Hematopoietic multipotent progenitor cell (in vitro differentiated cells): ENCODE measurements around the gene ZNF888. TPM values are rescaled to one million over a fixed set of nuclear protein-coding genes. Genes with fewer than 3 reads are reported as not detected.
"Not testable (repeated sequence)": the region's sequence is repeated elsewhere in the genome, so short reads cannot be mapped to it uniquely, and the experiment has no call there.

Source experiments
- DNase-seq, 3 donors: peaks; one replicate each; pipeline ENCODE4 v3.0.0-alpha.2; 2011 to 2015; ENCODE audit warnings: low read depth in 2 of 3, low spot score in 2 of 3
- total RNA-seq: library from RNA; depleted of rRNA; stranded (reverse); fragments of >200 nt; gene quantifications from one replicate; pipeline ENCODE4 v1.2.3, GENCODE V29; 2012

Gene ZNF888
- total RNA-seq, 1 donor, result 7.0 TPM

DNA sequence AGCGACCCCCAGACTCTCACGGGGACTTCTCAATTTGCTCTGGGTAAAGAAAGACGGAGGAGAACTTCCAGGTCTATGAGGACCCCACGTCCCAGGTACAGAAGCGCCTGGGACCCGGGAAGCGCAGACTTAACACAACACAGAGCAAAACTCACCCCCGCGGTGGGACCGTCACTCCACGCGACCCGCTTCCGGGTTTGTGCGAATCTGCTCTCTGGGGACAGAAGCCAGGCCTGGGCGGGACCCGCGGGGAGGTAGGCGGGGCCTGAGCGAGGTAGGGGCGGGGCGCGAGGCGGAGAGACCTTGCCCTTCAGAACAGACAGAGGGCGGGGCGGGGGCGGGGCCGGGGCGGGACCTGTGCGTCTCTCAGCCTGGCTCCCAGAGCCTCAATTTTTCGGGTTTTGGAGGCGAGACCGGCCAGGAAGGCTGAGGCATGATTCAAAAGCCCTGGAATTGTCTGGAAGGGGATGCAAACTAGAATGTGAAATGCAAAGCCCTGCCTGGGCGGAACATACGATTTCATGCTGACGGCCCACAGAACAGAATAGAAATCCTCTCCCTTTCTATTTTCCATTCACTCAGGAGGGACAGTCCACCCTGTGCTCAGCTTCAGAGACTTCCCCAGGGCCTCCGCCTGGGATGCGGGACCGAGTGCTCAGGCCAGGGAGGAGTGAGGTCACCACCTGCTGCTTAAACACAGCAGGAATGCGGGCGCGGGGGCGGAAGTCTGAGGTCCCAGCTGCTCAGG is 19.3 kb upstream of the ZNF888 start:
- DNase-seq, result peak; percentile 64 to 96 (median 89)

DNA sequence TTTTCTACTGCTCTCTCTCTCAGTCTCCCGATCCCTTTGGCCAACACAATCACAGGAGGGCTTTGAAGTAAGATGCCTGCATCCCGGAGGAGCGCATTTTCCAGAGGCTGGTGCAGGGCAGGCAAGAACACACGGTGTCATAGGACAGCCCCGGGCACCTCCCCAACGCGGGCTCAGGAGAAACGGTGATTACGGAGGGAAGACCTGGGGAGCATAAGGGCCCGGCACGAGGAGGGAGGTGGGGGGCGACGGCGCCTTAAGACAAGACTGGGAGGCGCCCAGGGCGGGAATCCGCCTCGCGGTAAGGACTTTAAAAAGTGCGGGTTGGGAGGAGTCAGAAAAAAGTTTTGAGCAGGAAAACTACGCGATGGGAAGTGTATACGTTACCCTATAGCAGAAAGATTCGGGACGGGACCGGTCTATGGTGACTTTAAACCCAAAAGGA is 18.7 kb upstream of the ZNF888 start:
- DNase-seq, result peak in 1 of 3 donors; percentile 20

DNA sequence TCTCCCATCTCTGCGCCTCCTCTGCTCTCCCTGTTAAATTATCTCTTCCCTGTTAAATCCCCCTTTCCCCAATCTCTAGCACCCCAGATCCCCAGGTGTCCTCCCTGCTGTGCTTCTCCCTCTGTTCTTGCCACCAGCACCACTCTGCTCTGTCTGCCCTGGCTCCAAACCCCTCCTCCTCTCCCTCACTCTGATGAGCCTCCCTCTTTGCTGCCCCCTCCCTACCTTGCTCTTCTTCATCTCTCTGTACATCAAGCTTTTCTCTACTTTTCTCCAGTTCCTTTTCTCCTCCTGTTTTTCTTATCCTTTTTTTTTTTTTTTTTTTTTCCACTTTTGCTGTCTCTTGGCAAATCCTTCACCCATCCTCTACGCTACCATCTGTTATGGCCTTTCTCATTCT is 18.3 kb upstream of the ZNF888 start:
- not testable (repeated sequence) for DNase-seq

DNA sequence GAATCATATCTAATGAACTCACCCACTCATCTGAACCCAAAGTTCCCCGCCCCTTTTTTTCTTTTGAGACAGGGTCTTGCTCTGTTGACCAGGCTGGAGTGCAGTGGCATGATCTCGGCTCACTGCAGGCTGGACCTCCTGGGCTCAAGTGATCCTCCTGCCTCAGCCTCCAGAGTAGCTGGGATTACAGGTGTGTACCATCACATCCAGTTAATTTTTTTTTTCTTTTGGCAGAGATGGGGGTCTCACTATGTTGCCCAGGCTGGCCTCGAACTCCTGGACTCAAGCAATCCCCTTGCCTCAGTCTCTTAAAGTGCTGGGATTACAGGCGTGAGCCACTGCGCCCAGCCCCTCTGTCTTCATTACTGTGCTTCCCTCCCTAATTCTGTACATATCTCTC is 17.7 kb upstream of the ZNF888 start:
- DNase-seq, result not testable (repeated sequence)

DNA sequence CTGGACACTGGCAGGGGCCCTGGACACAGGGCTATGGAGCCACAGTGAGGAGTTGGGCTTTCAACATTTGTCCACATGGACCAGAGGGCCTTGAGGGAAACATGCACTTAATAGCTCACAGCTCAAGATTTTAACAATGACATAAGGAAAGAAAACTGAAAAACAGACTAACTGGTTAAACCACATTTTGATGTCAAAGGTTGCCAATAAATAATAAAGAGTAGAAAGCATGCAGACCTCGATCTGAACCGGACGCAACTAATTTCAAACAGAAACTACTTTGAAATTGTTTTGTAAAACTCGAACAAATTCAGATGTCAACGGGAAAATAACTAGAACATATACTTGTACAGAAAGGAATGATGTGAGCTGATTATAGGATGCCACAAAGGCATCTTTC is 15.5 kb upstream of the ZNF888 start:
- DNase-seq, result peak in 1 of 3 donors; percentile 59

DNA sequence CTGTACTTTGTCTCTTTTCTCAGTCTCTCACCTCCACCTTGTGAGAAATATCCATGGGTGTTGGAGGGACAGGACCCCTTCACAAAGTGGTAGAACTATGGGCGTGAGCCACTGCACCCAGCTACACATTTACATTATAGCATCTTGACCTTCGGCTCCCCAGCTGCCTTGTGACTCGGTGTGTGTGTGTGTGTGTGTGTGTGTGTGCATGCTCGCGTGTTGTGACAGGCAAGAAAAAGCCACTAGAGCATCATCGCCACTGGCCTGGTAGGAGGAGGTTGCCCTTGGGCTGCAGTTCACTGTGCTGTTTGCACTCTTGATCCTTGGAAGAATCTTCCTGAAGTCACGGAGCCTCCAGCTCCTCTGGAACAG is 13.7 kb upstream of the ZNF888 start:
- DNase-seq, result no peak

DNA sequence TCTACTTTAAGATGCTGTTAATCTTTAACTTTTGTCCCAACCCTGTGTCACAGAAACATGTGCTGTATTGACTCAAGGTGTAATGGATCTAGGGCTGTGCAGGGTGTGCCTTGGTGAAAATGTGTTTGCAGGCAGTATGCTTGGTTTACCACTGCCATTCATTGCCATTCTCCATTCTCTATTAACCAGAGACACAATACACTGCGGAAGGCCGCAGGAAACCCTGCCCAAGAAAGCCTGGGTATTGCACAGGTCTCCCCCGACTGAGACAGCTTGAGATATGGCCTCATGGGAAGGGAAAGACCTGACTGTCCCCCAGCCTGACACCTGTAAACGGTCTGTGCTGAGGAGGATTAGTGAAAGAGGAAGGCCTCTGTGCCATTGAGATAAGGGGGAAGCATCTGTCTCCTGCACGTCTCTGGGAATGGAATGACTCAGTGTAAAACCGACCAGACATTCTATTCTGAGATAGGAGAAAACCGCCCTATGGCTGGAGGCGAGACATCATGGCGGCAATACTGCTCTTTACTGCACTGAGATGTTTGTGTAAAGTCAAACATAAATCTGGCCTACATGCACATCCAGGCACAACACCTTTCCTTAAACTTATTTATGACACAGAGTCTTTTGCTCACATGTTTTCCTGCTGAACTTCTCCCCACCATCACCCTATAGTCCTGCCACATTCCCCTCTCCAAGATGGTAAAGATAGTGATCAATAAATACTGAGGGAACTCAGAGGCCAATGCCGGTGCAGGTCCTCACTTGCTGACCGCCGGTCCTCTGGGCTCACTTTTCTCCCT is 13.1 kb upstream of the ZNF888 start:
- peak in 2 of 3 donors; percentile 94 to 97 for DNase-seq

DNA sequence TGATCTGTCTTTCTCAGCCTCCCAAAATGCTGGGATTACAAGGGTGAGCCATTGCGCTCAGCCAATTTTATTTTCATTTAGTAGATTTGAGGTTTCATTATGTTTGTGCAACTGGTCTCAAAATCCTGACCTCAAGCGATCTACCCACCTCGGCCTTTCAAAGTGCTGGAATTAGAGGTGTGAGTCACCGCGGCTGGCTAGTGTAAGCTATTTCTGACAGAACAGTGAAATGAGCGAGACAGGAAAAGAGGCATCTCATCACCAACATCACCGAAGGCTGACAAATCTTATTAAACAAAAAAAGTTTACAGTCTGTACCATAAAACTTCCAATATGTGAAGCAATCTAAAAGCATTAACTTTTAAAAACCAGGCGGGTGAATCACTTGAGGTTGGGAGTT is 12.2 kb upstream of the ZNF888 start:
- peak in 1 of 3 donors; percentile 40 for DNase-seq

DNA sequence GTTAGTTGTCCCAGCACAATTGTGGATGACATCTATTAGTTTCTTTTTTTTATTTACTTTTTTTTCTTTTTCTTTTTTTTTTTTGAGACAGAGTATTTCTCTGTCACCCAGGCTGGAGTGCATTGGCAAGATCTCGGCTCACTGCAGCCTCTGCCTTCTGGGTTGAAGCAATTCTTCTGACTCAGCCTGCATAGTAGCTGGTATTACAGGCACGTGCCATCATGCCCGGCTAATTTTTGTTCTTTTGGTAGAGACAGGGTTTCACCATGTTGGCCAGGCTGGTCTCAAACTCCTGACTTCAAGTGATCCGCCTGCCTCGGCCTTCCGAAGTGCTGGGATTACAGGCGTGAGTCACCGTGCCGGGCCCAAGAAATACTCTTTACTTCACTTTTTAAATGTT is 1.4 kb upstream of the ZNF888 start:
- not testable (repeated sequence) for DNase-seq

DNA sequence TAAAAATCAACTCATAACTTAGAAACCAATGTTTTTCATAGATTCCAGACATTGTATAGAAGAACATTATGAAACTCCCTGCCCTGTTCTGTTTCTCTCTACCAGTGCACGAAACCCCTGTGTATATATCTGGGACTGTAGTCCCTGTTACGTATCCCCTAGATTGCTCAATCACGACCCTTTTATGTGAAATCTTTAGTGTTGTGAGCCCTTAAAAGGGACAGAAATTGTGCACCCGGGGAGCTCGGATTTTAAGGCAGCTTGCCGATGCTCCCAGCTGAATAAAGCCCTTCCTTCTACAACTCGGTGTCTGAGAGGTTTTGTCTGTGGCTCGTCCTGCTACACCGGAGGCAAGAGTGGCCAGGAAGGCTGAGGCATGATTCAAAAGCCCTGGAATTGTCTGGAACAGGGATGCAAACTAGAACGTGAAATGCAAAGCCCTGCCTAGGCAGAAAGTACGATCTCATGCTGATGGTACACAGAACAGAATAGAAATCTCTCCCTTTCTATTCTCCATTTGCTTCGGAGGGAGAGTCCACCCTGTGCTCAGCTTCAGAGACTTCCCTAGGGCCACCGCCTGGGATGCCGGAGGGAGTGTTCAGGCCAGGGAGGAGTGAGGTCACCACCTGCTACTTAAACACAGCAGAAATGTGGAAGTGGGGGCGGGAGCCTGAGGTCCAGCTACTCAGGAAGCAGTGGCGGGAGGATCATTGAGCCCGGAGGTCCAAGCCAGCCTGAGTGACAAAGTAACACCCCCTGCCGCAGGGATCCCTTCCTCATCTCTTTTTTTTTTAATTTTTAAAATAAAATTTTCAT is 758 bp upstream of the ZNF888 start:
- DNase-seq, result no peak

DNA sequence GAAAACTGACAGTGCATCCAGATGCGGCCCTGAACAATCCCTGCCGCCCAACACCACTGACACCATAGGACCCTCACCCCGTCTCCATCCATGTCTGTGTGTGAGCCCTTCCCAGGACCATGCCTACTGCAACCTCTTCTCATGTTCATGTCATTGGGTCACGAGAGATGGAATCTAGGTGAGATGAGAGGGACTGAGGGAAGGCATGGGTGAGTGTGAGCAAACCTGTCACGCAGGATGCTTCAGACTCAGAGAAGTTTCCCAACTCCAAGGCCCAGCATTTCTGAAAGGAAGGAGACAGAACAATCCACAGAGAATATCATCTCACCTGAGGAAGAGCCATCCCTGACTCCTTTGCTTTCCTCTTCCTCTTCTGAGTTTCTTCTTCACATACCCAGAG is 5.7 kb downstream of the ZNF888 start:
- DNase-seq, result no peak

DNA sequence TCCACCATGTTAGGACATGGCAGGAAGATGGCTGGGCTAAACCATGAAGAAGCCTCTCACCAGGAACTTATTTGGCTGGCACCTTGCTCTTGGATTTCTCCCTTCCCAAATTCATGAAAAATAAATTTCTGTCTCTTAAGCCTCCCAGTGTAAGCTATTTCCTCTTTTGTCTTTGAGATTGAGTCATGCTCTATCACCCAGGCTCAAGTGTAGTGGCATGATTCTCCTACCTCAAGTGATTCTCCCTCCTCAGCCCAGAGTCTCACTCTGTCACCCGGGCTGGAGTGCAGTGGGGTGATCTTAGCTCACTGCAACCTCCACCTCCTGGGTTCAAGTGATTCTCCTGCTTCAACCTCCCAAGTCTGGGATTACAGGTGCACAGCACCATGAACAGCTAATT is 12.6 kb downstream of the ZNF888 start:
- DNase-seq, result no peak

DNA sequence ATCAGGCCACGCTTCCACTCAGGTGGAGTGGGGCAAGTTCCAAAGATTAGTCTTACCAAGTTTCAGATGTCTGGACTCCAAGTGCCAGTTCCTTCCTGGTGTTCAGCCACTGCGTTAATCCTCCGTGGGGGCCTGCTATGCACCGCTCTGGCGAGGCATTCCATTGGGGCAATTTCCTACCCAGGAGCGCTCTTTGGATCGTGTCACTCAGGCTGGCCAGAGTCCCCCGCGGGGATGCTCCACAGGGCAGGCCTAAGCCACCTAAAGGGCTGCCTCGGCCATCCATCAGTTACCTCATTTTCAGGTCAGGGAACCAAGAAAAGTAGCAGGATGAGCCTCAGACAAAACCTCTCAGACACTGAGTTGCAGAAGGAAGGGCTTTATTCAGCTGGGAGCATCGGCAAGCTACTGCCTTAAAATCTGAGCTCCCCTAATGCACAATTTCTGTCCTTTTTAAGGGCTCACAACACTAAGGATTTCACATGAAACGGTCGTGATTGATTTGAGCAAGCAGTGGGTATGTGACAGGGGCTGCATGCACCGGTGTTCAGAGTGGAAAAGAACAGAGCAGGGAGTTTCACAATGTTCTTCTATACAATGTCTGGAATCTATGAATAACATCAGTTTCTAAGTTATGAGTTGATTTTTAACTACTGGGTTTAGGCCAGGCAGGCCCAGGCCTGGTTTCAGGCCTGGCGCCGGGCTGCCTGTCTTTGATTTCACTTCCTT is 19.0 kb downstream of the ZNF888 start:
- not testable (repeated sequence) for DNase-seq

DNA sequence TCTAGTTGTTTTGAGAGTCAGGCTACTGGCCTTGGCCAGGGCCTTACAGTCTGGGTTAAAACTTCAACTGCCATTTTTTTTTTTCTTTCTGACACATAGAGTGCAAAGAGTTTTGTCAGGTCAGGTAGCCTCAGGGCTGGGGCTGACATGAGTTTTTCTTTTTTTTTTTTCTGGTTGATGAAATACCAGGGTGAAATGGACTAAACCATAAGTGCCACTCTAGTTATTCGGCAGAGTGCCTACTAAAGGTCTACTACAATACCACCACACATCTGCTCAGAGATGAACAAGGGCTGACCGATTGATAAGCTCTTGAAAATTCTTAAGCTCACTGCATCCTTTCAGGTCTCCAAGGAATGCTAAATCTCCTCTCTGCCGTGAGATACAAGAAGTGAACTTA is 21.4 kb downstream of the ZNF888 start:
- DNase-seq, result no peak

DNA sequence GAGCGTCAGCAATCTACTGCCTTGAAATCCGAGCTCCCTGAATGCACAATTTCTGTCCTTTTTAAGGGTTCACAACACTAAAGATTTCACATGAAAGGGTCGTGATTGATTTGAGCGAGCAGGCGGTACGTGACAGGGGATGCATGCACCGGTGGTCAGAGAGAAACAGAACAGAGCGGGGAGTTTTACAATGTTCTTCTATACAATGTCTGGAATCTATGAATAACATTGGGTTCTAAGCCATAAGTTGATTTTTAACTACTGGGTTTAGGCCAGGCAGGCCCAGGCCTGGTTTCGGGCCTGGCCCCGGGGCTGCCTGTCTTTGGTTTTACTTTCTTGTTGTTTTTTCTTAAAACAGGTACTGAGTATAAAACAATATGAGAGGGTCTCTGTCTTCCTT is 24.6 kb downstream of the ZNF888 start:
- not testable (repeated sequence) for DNase-seq

DNA sequence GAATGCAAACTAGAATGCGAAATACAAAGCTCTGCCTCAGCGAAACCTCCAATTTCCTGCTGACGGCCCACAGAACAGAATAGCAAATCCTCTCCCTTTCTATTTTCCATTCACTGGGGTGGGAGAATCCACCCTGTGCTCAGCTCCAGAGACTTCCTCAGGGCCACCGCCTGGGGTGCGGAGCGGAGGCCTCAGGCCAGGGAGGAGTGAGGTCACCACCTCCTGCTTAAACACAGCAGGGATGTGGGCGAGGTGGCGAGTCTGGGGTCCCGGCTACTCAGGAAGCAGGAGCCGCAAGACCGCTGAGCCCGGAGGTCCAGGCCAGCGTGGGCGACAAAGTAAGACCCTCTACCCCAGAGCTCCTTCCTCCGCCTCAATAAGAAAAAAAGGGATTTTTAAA is 25.1 kb downstream of the ZNF888 start:
- no peak for DNase-seq

DNA sequence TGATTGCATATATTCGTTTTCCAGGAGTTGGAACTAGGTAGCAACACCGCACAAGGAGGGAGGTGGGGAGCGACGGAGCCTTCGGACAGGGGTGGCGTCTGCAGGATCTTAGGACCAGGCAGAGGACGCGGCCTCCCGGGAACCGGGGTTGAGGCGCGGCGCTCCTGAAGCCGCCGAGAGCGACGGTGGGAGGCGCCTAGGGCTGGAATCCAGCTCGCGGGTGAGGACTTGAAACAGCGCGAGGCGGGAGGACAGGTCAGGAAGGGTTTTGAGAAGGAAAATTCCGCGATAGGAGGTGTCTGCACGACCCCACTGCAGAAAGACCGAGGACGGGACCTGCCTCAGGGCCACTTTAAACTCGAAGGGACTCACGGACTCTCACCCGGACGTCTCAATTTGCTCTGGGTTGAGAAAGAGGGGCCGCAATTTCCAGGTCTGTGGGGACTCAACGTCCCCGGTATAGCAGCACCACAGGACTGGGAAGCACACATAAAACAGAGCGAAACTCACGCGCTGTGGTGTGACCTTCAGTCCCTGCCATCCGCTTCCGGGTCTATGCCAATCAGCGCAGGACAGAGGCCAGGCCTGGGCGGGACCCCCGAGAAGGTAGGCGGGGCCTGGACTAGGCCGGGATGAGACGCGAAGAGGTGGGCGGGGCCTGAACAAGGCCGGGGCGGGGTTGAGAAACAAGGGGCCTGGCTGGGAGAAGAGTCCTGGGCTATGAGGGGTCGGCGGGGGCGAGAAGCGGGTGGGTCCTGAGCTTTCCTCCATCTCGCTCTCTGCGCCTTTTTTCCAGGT is 25.9 kb downstream of the ZNF888 start, which contains the start of gene ZNF320:
ZNF320 (minus strand) TSS at position 498 of the 798 bp plus-strand sequence. CDS start 7,380 bp downstream, outside the sequence.
- peak; percentile 66 to 98 (median 95) for DNase-seq

DNA sequence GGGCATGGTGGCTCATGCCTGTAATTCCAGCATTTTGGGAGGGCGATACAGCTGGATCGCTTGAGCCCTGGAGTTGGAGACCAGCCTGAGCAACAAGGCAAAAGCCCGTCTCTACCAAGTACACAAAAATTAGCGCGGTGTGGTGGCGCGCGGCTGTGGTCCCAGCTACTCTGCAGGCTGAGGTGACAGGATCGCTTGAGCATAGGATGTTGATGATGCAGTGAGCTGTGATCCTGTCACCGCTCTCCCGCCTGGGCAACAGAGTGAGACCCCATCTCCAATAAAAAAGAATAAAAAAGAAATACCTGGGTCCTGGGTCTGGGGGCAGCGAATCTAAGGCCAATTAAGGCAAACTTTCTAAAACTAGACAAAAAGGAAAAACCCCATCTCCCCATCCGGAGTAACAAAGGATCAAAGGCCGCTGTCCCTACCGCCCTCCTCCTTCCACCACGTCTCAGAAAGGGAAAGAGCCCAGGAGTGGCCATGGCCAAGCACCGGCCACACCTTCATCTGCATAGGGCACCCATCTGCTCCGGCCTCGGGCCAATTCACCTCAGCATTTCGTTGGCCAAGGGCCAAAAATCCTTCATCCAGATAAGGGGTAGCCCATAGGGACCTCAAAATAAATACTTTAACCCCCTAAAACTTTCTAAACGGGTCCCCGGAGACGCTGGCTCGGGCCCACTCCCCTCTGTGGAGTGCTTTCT is 26.6 kb downstream of the ZNF888 start:
- peak in 1 of 3 donors; percentile 11 for DNase-seq

DNA sequence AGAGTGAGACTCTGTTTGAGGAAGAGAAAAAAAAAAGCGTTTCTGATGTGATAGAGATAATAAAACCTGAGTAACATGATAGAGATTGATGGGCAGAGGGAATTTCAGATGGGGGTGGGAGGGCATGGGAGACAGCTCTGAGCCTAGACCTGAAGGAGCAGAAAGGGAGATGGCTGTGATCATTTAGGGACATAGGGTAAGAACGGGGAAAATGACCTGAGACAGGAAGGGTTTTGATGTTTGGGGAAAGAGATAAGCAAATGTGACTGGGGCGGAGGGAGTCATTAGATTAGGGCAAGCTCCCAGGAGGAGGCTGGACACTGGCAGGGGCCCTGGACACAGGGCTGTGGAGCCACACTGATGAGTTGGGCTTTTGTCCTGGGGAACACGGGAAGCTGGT is 31.9 kb downstream of the ZNF888 start:
- DNase-seq, result no peak
